Heart right ventricle (tissue), 16 donors: ENCODE measurements around the gene SUPT20HL2. TPM values are rescaled to one million over a fixed set of nuclear protein-coding genes. Genes with fewer than 3 reads are reported as not detected.
A peak's percentile ranks its signal among the peaks of the same experiment; 100 is the strongest.

ENCODE experiments used
- ATAC-seq, 8 donors: fragments of 200-7000 bp; cut with Tn5 transposase; one replicate each; pipeline ENCODE4 v1.9.1; 2020; ENCODE audit warnings: mild to moderate bottlenecking in 8 of 8, moderate library complexity in 8 of 8, moderate number of reproducible peaks in 1 of 8
- DNase-seq, 2 donors: peaks; one replicate each; pipeline ENCODE4 v3.0.0-alpha.2; 2020
- H3K27ac ChIP-seq, 10 donors: fragments of 200-600 bp; sonication (generic) in 2 of 10; one replicate each; pipeline versions ENCODE4 v1.5.0 to v1.8.0; 2020 to 2022; ENCODE audit warnings: mild to moderate bottlenecking in 3 of 10
- H3K27me3 ChIP-seq, 7 donors: fragments of 200-600 bp; one replicate each; pipeline ENCODE4 v1.8.0; 2021 to 2022; ENCODE audit warnings: mild to moderate bottlenecking in 2 of 7
- H3K36me3 ChIP-seq, 9 donors: fragments of 200-600 bp; sonication (generic) in 1 of 9; one replicate each; pipeline versions ENCODE4 v1.5.0 to v1.8.0; 2020 to 2022; ENCODE audit warnings: mild to moderate bottlenecking in 2 of 9
- H3K4me1 ChIP-seq, 9 donors: fragments of 200-600 bp; sonication (generic) in 1 of 9; one replicate each; pipeline versions ENCODE4 v1.5.0 to v1.8.0; 2020 to 2022; ENCODE audit warnings: mild to moderate bottlenecking in 4 of 9
- H3K4me3 ChIP-seq, 10 donors: fragments of 200-600 bp; sonication (generic) in 2 of 10; one replicate each; pipeline versions ENCODE4 v1.5.0 to v1.8.0; 2020 to 2022; ENCODE audit warnings: mild to moderate bottlenecking in 7 of 10, moderate library complexity in 2 of 10
- H3K9me3 ChIP-seq, 11 donors: fragments of 200-600 bp in 10 of 11; sonication (generic) in 2 of 11; one replicate each; pipeline versions ENCODE4 v1.5.0 to v1.8.0; 2013 to 2022; ENCODE audit warnings: mild to moderate bottlenecking in 2 of 11, control low read depth in 1 of 11, moderate library complexity in 1 of 11
- WGBS, 2 donors: extraction: QIAGEN DNeasy Blood & Tissue Kit; methylation state at CpG; one replicate each; pipeline ENCODE4 v1.1.7; 2013; ENCODE audit warnings: inconsistent platforms in 1 of 2; 5-methylcytosine and 5-hydroxymethylcytosine counted together
- intact Hi-C, 10 donors: fragments of 100-400 bp; cut with DNase I; formaldehyde crosslinking; loops; one replicate each; pipeline versions ENCODE4 v1.11.1 to v1.14.2; 2022
- polyA plus RNA-seq, 2 donors: library from polyadenylated mRNA; stranded (reverse); fragments of 200-250 nt; gene quantifications; one replicate each; pipeline ENCODE4 v1.2.3, GENCODE V29; 2013
- total RNA-seq, 10 donors: library from RNA; stranded (reverse); fragmentation: NEBNext Ultra II Directional in 3 of 10; extraction: Animal tissue kit (Norgen Biotek cat#: 25700) in 3 of 10; gene quantifications; one replicate each; pipeline versions ENCODE4 v1.2.1 to v1.2.4, GENCODE V29; 2021 to 2023
- TF ChIP-seq, protein P1 (sequence below), 9 donors: fragments of 200-600 bp; sonication (generic) in 2 of 9; IDR thresholded peaks; one replicate each; pipeline versions ENCODE4 v1.5.0 to v1.8.0; 2021 to 2022; ENCODE audit warnings: antibody characterized with exemption in 9 of 9, mild to moderate bottlenecking in 5 of 9, moderate library complexity in 1 of 9
- donor health status: Arrhythmogenic right ventricular cardiomyopathy.
- donor health status: ischemic (EF 13 %, LVEDD 7.1; RV severe dilation, severe dysfunction).
- donor health status: healthy with polysubstance abuse.
- donor health status: DM: no; HTN: yes; CAD: no.
- donor health status: DM: no; HTN: no; CAD: no.
- donor health status: ischemic (EF 25% LVEDD 6.9; RV normal size, moderate dysfunction).
- donor health status: ischemic (EF 25% LVEDD 5.7; RV mildly dilated, moderate dysfunction).
- donor health status: healthy.
- donor health status: DM: yes; HTN: yes; CAD: no.
- donor health status: Ischemic cardiomyopathy.
- donor health status: ischemic (EF 35%, LVEDD 5.7; RV mildly dilated, moderate dysfunction).
- donor health status: nonischemic (EF 11% LVEDD 7.7; RV severe dilation, severe dysfunction).
- donor health status: DM: yes; HTN: yes; CAD: no.
- donor health status: PGD.
- donor health status: ischemic (EF 29% LVEDD 5.4; RV normal size, mild dysfunction).
- donor health status: nonischemic (EF 23%, LVEDD 6.1; RV moderate dilation, normal function).

Gene SUPT20HL2
- total and polyA plus RNA-seq, 12 donors, result not detected

DNA sequence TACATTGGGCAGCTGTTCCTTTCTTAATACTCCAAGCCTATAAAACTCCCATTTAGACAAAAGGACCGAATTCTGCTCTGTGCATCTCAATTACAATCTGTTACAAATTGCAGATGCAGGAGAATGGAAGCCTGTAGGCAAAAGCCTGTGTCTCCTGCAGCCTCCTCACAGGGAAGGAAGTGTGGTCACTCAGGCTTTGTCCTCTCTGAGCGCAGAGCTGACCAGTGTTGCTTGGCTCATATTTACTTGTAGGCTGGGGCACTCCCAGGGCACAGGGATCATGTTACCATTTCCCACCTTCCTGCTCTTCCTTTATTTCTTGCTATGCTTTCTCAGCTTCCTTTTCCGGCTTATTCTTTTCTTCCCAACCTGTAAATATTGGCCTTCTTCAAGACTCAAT lies 15.7 kb downstream of the SUPT20HL2 start:
- H3K27me3 ChIP-seq, result peaks cover 0 to 83% (median 0%) of the 10 kb centered on the region in 7 donors
- TF ChIP-seq, protein P1, sequence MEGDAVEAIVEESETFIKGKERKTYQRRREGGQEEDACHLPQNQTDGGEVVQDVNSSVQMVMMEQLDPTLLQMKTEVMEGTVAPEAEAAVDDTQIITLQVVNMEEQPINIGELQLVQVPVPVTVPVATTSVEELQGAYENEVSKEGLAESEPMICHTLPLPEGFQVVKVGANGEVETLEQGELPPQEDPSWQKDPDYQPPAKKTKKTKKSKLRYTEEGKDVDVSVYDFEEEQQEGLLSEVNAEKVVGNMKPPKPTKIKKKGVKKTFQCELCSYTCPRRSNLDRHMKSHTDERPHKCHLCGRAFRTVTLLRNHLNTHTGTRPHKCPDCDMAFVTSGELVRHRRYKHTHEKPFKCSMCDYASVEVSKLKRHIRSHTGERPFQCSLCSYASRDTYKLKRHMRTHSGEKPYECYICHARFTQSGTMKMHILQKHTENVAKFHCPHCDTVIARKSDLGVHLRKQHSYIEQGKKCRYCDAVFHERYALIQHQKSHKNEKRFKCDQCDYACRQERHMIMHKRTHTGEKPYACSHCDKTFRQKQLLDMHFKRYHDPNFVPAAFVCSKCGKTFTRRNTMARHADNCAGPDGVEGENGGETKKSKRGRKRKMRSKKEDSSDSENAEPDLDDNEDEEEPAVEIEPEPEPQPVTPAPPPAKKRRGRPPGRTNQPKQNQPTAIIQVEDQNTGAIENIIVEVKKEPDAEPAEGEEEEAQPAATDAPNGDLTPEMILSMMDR (IDR thresholded peaks at IDR 0.05), result no peak
- DNase-seq, result no peak
- H3K9me3 ChIP-seq, result no peaks in the 10 kb centered on the region
- H3K4me1 ChIP-seq, result no peaks in the 10 kb centered on the region
- H3K36me3 ChIP-seq, result no peaks in the 10 kb centered on the region
- WGBS, 2 donors, result 55 to 74% methylated on average over 3 of the region's 3 CpGs
- intact Hi-C loops, result no loop called here
- no peak for ATAC-seq
- H3K4me3 ChIP-seq, result no peak overlapping the region
- H3K27ac ChIP-seq, result no peak overlapping the region

DNA sequence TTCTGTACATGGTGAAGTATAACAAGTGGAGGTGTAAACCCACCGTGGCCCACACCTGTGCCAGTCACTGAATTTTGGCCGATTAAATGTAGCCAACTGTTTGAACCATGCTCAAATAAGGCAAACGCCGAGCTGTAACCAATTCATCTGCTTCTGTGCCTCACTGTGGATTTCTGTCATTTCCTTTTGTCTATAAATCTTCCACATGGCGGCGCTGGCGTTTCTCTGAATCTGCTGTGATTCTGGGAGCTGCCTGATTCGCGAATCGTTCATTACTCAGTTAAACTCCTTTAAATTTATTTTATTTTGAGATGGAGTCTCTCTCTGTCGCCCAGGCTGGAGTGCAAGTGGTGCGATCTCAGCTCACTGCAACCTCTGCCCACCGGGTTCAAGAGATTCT lies 19.2 kb downstream of the SUPT20HL2 start:
- peaks cover 0 to 90% (median 0%) of the 10 kb centered on the region in 7 donors for H3K27me3 ChIP-seq
- no peaks in the 10 kb centered on the region for H3K36me3 ChIP-seq
- H3K9me3 ChIP-seq, result no peaks in the 10 kb centered on the region
- no peaks in the 10 kb centered on the region for H3K4me1 ChIP-seq
- no peak for ATAC-seq
- WGBS, 2 donors, result 48 to 49% methylated on average over 13 of the region's 13 CpGs
- H3K27ac ChIP-seq, result no peak overlapping the region
- intact Hi-C loops, result no loop called here
- TF ChIP-seq, protein P1 (IDR thresholded peaks at IDR 0.05), result peak in 4 of 9 donors; percentile 13 to 31 (median 24)
- H3K4me3 ChIP-seq, result no peak overlapping the region
- no peak for DNase-seq

DNA sequence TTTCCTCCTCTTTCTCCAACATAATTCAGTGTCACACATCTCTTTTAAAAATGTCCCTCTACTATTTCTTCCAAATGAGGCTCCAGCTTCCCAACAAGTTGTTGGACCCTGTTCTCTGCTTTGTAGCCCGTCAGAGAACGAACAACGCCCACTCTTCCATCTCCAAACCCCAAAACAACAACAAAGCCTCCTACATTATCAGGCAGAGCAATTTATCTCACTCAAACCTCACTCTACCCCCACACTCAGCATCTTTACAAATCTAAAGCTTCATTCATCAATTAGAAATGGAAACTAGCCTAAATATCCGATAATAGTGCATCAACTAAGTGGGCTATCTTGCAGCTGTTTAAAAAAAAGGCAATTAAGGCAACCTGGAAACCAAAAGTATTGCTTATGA lies 20.5 kb downstream of the SUPT20HL2 start:
- no peaks in the 10 kb centered on the region for H3K9me3 ChIP-seq
- DNase-seq (no peak), ATAC-seq (no peak)
- TF ChIP-seq, protein P1 (IDR thresholded peaks at IDR 0.05), result no peak
- H3K4me1 ChIP-seq, result no peaks in the 10 kb centered on the region
- peaks cover 0 to 90% (median 0%) of the 10 kb centered on the region in 7 donors for H3K27me3 ChIP-seq
- intact Hi-C loops, result no loop called here
- H3K4me3 ChIP-seq, result no peak overlapping the region
- no peaks in the 10 kb centered on the region for H3K36me3 ChIP-seq
- 81 to 93% methylated on average over 4 of the region's 4 CpGs for WGBS, 2 donors
- no peak overlapping the region for H3K27ac ChIP-seq

DNA sequence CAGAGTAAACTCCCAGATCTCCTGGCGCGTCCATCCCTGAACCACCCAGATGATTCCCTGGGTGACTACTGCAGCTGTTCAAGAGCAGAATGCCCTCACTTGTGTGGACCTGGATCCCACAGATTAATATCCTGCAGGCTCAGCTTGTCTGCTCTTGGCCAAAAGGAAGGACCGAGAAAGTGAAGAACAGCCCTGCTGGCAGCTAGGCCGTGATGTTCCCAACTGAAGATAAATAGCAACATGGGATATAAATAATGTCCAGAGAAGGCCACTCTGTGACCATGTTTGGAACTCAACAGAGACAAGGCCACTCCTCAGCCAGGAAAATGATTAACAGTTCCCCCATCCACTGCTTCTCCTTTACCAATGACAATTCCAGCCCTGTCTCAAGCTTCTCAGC lies 21.5 kb downstream of the SUPT20HL2 start:
- no peaks in the 10 kb centered on the region for H3K4me1 ChIP-seq
- TF ChIP-seq, protein P1 (IDR thresholded peaks at IDR 0.05), result no peak
- no peak overlapping the region for H3K4me3 ChIP-seq
- H3K36me3 ChIP-seq, result no peaks in the 10 kb centered on the region
- ATAC-seq, result peak in 5 of 8 donors; percentile 20 to 89 (median 29)
- intact Hi-C loops, result no loop called here
- H3K27ac ChIP-seq, result peak overlapping the region in 1 of 10 donors; percentile 4
- no peaks in the 10 kb centered on the region for H3K9me3 ChIP-seq
- H3K27me3 ChIP-seq, result peaks cover 0 to 95% (median 0%) of the 10 kb centered on the region in 7 donors
- no peak for DNase-seq
- 66 to 73% methylated on average over 4 of the region's 4 CpGs for WGBS, 2 donors
